Left kidney (tissue), 8 donors: Measurements from ENCODE around the gene ZNF786. TPM values are rescaled to one million over a fixed set of nuclear protein-coding genes. Genes with fewer than 3 reads are reported as not detected.
A peak's percentile ranks its signal among the peaks of the same experiment; 100 is the strongest.
"Not testable (repeated sequence)": the region's sequence is repeated elsewhere in the genome, so short reads cannot be mapped to it uniquely, and the experiment has no call there.

ENCODE experiments used
- DNase-seq: peaks from one replicate; pipeline ENCODE4 v3.0.0-alpha.2; 2013
- long read RNA-seq, 8 donors: transcript quantifications; one replicate each; lab custom pipeline, GENCODE V29; 2026
- polyA plus RNA-seq: library from polyadenylated mRNA; unstranded; fragments of 120-200 nt; gene quantifications from one replicate; pipeline ENCODE4 v1.2.1, GENCODE V29; 2013; ENCODE audit not compliant: insufficient read length

Gene ZNF786
- polyA plus RNA-seq: 9.3 TPM
- long read RNA-seq, donor 1, partial matches to known transcripts: 0 of 2 reads
- long read RNA-seq, donor 1, other reads (novel, unspliced or antisense): 0 of 2 reads
- long read RNA-seq, donor 2, partial matches to known transcripts: 0 of 4 reads
- long read RNA-seq, donor 2, other reads (novel, unspliced or antisense): 0 of 4 reads
- long read RNA-seq, donor 3, partial matches to known transcripts: 0 of 3 reads
- long read RNA-seq, donor 3, other reads (novel, unspliced or antisense): 0 of 3 reads
- long read RNA-seq, donor 4, partial matches to known transcripts: 0 of 1 reads
- long read RNA-seq, donor 4, other reads (novel, unspliced or antisense): 0 of 1 reads
- long read RNA-seq, donor 5, partial matches to known transcripts: 0 of 2 reads
- long read RNA-seq, donor 5, other reads (novel, unspliced or antisense): 0 of 2 reads
- long read RNA-seq, donor 6, partial matches to known transcripts: 0 of 2 reads
- long read RNA-seq, donor 6, other reads (novel, unspliced or antisense): 0 of 2 reads
- long read RNA-seq, donor 7, partial matches to known transcripts: 0 of 3 reads
- long read RNA-seq, donor 7, other reads (novel, unspliced or antisense): 0 of 3 reads
- long read RNA-seq, donor 8, partial matches to known transcripts: 0 of 1 reads
- long read RNA-seq, donor 8, other reads (novel, unspliced or antisense): 0 of 1 reads

GRCh38 chr7:149090397-149091195 is at the start of gene ZNF786:
ZNF786 (minus strand) TSS chr7:149090718; CDS start chr7:149090640, 78 bp downstream.
- DNase-seq: peak; percentile 93

GRCh38 chr7:149136118-149136517 is 45.6 kb upstream of the ZNF786 start:
- DNase-seq: no peak

GRCh38 chr7:149133028-149133710 is 42.7 kb upstream of the ZNF786 start:
- DNase-seq: no peak

- no peak for DNase-seq
These were observed 40.2 kb upstream of the ZNF786 start for GRCh38 chr7:149130572-149131198.

- peak; percentile 42 for DNase-seq
These were observed 36.2 kb upstream of the ZNF786 start for GRCh38 chr7:149126662-149127266.

- DNase-seq: peak; percentile 95
These were observed 35.5 kb upstream of the ZNF786 start, which contains the start of gene ZNF425 for GRCh38 chr7:149125863-149126661. ZNF425 (minus strand) TSS chr7:149126324; CDS start chr7:149126213, 111 bp downstream.

- no peak for DNase-seq
These were observed 34.8 kb upstream of the ZNF786 start for GRCh38 chr7:149125189-149125862.

GRCh38 chr7:149109969-149110368 is 19.5 kb upstream of the ZNF786 start:
- DNase-seq: no peak

- DNase-seq: no peak
These were observed 14.2 kb upstream of the ZNF786 start for GRCh38 chr7:149104749-149105148.

- DNase-seq: no peak
These were observed 13.7 kb upstream of the ZNF786 start for GRCh38 chr7:149104214-149104613.

- DNase-seq: no peak
These were observed 12.9 kb upstream of the ZNF786 start for GRCh38 chr7:149103424-149103823.

GRCh38 chr7:149102666-149103065 is 12.1 kb upstream of the ZNF786 start:
- DNase-seq: no peak

GRCh38 chr7:149100821-149101220 is 10.3 kb upstream of the ZNF786 start:
- no peak for DNase-seq

- no peak for DNase-seq
These were observed 8.5 kb upstream of the ZNF786 start for GRCh38 chr7:149099058-149099457.

- DNase-seq: no peak
These were observed 6.6 kb upstream of the ZNF786 start for GRCh38 chr7:149097088-149097487.

GRCh38 chr7:149093228-149093627 is 2.7 kb upstream of the ZNF786 start:
- no peak for DNase-seq

GRCh38 chr7:149092244-149092643 is 1.7 kb upstream of the ZNF786 start:
- not testable (repeated sequence) for DNase-seq

GRCh38 chr7:149087376-149087775 is 3.1 kb downstream of the ZNF786 start:
- no peak for DNase-seq

- DNase-seq: no peak
These were observed 4.7 kb downstream of the ZNF786 start for GRCh38 chr7:149085866-149086265.
